Left lung (tissue), 10 donors: ENCODE results near the gene SDK2. TPM values are rescaled to one million over a fixed set of nuclear protein-coding genes. Genes with fewer than 3 reads are reported as not detected.

Experiments
- ATAC-seq: fragments of 200-7000 bp; cut with Tn5 transposase; one replicate; pipeline ENCODE4 v1.9.1; 2020; ENCODE audit warnings: moderate library complexity
- DNase-seq, 4 donors: peaks; one replicate each; pipeline ENCODE4 v3.0.0-alpha.2; 2013 to 2020
- H3K27ac ChIP-seq, 2 donors: fragments of 200-600 bp; sonication (generic) in 1 of 2; one replicate each; pipeline versions ENCODE4 v1.5.0 to v1.8.0; 2020 to 2021
- H3K27me3 ChIP-seq, 2 donors: fragments of 200-600 bp; sonication (generic) in 1 of 2; one replicate each; pipeline versions ENCODE4 v1.5.0 to v1.8.0; 2020 to 2021
- H3K36me3 ChIP-seq, 2 donors: fragments of 200-600 bp; sonication (generic) in 1 of 2; one replicate each; pipeline versions ENCODE4 v1.5.0 to v1.8.0; 2020 to 2021
- H3K4me1 ChIP-seq, 2 donors: fragments of 200-600 bp; one replicate each; pipeline ENCODE4 v1.8.0; 2021
- H3K4me3 ChIP-seq, 2 donors: fragments of 200-600 bp; sonication (generic) in 1 of 2; one replicate each; pipeline versions ENCODE4 v1.5.0 to v1.8.0; 2020 to 2021; ENCODE audit warnings: mild to moderate bottlenecking in 1 of 2
- H3K9me3 ChIP-seq, 2 donors: fragments of 200-600 bp; sonication (generic) in 1 of 2; one replicate each; pipeline versions ENCODE4 v1.5.0 to v1.8.0; 2020 to 2021
- intact Hi-C, 2 donors: fragments of 100-400 bp; cut with DNase I; formaldehyde crosslinking; loops; one replicate each; pipeline versions ENCODE4 v1.11.2 to v1.14.2; 2022
- polyA plus RNA-seq, 6 donors: library from polyadenylated mRNA; unstranded; fragments of 120-200 nt; gene quantifications; one replicate each; pipeline ENCODE4 v1.2.1, GENCODE V29; 2013; ENCODE audit not compliant: insufficient read length in 6 of 6
- total RNA-seq, 2 donors: library from RNA; stranded (reverse); fragmentation: NEBNext Ultra II Directional; extraction: Animal tissue kit (Norgen Biotek cat#: 25700); gene quantifications; one replicate each; pipeline ENCODE4 v1.2.1, GENCODE V29; 2021
- TF ChIP-seq, protein P1 (sequence below), 2 donors: fragments of 200-600 bp; sonication (generic) in 1 of 2; IDR thresholded peaks; one replicate each; pipeline versions ENCODE4 v1.5.0 to v1.8.0; 2021; ENCODE audit warnings: antibody characterized with exemption in 2 of 2
- donor health status: DM: no; HTN: yes; CAD: no.
- donor health status: DM: no; HTN: no; CAD: no.

The SDK2 gene
- total and polyA plus RNA-seq, 8 donors, result 6.0 to 10.9 (median 7.5) TPM

DNA sequence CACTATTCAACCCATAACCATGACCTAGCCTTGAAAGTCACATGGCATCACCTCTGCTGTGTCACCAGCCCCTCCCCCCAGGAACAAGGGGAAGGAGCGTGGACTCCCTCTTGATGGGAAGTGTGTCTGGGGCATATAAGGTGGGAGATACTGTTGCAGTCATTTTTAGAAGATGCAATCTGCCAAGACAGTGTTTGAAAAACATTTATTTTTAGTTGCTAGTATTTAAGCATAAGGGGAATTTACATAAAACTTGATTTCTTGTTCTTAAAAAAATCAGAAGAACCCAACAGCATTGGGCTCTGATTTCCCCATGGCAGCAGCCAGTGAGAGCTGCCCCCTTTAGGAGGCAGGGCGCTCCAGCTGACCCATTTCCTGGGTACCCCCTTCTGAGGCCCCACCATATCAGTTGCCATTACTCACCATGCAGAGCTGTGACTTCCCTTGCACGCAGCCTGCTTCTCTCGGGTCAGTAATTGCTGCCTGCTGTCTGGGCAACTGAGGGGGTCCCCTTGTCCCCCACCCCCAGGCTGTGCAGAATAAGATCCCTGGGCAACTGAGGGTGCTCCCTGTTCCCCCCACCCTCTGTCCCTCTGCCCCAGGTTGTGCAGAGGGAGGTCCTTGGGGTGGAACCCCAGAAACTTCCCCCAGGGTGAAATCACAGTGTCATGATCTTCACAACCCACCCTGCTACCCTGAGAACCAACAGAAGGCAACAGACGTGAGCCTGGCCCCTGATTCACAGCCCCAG, 320.7 kb downstream of the SDK2 start:
- TF ChIP-seq, protein P1, sequence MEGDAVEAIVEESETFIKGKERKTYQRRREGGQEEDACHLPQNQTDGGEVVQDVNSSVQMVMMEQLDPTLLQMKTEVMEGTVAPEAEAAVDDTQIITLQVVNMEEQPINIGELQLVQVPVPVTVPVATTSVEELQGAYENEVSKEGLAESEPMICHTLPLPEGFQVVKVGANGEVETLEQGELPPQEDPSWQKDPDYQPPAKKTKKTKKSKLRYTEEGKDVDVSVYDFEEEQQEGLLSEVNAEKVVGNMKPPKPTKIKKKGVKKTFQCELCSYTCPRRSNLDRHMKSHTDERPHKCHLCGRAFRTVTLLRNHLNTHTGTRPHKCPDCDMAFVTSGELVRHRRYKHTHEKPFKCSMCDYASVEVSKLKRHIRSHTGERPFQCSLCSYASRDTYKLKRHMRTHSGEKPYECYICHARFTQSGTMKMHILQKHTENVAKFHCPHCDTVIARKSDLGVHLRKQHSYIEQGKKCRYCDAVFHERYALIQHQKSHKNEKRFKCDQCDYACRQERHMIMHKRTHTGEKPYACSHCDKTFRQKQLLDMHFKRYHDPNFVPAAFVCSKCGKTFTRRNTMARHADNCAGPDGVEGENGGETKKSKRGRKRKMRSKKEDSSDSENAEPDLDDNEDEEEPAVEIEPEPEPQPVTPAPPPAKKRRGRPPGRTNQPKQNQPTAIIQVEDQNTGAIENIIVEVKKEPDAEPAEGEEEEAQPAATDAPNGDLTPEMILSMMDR (IDR thresholded peaks at IDR 0.05), result no peak
- Histone ChIP-seq H3K36me3 (no peaks in the 10 kb centered on the region), H3K4me1 (no peaks in the 10 kb centered on the region), H3K27me3 (peaks cover 0 to 16% of the 10 kb centered on the region in 2 donors), H3K27ac (no peak overlapping the region), H3K9me3 (no peaks in the 10 kb centered on the region), H3K4me3 (no peak overlapping the region)
- no peak for DNase-seq
- no peak for ATAC-seq
- intact Hi-C loops, result no loop called here

DNA sequence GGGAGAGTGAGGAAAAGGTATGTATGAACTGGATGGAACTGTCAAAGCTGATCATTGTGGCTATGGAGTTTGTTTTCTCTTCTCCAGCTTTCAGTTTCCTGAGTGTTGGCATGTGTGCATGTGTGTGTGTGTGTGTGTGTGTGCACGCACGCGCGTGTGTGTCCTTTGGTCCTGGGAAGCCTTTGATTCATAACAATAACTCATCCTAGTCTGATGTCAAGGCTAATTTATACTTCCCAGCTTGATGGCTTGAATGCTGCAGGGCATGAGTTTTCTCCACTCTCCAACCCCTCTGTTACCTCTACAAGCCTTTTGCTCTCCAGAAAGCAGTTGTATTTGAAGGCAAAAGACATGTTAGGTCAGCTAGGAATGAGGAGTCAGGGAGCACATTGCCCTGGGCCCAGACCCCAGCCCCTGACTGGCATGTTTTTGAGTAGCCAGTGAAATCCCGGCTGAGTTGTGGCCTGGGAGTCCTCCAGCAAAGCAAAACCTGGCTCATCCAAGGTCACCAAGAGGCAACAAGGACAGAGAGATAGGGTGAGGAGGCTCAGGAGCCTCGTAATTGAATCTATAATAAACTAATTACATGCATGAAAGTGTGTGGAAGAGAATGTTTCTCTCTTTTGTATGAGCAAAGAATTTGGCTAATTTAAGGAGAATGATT, 323.5 kb downstream of the SDK2 start:
- no peak for DNase-seq
- intact Hi-C loops, result no loop called here
- H3K9me3 ChIP-seq, result no peaks in the 10 kb centered on the region
- no peak overlapping the region for H3K27ac ChIP-seq
- no peak for ATAC-seq
- no peak overlapping the region for H3K4me3 ChIP-seq
- H3K36me3 ChIP-seq, result no peaks in the 10 kb centered on the region
- H3K27me3 ChIP-seq, result peaks cover 0 to 16% of the 10 kb centered on the region in 2 donors
- H3K4me1 ChIP-seq, result no peaks in the 10 kb centered on the region
- TF ChIP-seq, protein P1 (IDR thresholded peaks at IDR 0.05), result no peak

DNA sequence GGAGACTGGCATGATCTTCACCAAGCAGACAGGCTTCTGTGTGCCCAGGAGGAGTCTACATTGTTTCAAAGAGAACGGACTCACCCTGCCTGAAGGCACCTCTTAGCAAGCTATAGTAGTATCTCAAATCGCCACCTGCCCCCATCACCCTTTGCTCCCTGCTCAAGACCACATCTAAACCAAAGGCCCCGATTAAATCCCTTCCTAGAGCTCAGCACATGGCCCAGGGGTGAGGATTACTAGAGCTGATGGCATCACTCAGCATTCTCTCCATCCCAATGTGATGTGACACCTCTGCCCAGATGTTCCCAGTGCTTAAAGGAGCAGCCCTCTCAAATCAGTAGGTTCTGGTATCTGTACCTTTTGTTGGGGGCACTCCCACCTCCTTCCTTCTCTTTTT, 324.5 kb downstream of the SDK2 start:
- peaks cover 0 to 10% of the 10 kb centered on the region in 2 donors for H3K27me3 ChIP-seq
- no peaks in the 10 kb centered on the region for H3K4me1 ChIP-seq
- intact Hi-C loops, result no loop called here
- no peak for DNase-seq
- TF ChIP-seq, protein P1 (IDR thresholded peaks at IDR 0.05), result no peak
- ATAC-seq, result no peak
- H3K36me3 ChIP-seq, result no peaks in the 10 kb centered on the region
- H3K27ac ChIP-seq, result no peak overlapping the region
- no peak overlapping the region for H3K4me3 ChIP-seq
- H3K9me3 ChIP-seq, result no peaks in the 10 kb centered on the region

DNA sequence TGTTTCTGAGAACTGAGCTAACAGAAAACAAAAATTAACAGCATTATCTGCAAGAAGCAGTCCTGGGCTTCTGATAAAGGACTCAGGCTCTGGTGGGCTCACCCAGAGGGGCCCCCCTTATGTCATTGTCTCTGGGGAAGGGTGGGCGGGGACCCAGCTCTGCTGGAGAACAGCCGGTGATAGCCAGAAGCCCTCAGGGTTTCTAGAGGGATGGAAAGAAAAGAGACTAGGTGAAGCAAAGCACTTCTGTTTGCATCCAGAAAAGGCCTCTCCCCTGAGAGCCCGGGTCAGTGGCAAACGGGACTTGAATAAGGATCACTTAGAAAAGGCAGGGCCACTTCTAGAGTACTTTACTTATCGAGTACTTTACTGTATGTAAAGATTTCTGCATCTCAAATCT, 325.4 kb downstream of the SDK2 start:
- no peaks in the 10 kb centered on the region for H3K9me3 ChIP-seq
- no peaks in the 10 kb centered on the region for H3K4me1 ChIP-seq
- no peak overlapping the region for H3K27ac ChIP-seq
- H3K36me3 ChIP-seq, result no peaks in the 10 kb centered on the region
- DNase-seq (no peak), ATAC-seq (peak; percentile 80)
- TF ChIP-seq, protein P1 (IDR thresholded peaks at IDR 0.05), result no peak
- intact Hi-C loops, result no loop called here
- H3K27me3 ChIP-seq, result peaks cover 0 to under 1% of the 10 kb centered on the region in 2 donors
- H3K4me3 ChIP-seq, result no peak overlapping the region

DNA sequence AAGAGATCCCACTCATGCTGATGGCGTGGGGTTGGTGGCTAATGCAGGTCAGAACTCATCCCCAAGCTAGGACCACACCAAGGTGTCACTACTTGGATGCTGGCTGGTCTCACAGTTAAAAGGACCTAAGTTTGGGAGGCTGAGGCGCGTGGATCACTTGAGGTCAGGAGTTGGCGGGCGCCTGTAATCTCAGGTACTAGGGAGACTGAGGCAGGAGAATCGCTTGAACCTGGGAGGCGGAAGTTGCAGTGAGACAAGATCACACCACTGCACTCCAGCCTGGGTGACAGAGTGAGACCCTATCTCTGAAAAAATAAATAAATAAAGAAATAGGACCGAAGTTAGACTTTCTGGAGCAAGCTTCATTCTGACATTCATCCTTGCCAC, 325.8 kb downstream of the SDK2 start:
- intact Hi-C loops, result no loop called here
- TF ChIP-seq, protein P1 (IDR thresholded peaks at IDR 0.05), result no peak
- H3K27ac ChIP-seq, result no peak overlapping the region

More for the DNA sequence above, 325.8 kb downstream of the SDK2 start:
- Histone ChIP-seq H3K36me3 (no peaks in the 10 kb centered on the region), H3K9me3 (no peaks in the 10 kb centered on the region), H3K4me1 (no peaks in the 10 kb centered on the region), H3K4me3 (no peak overlapping the region), H3K27me3 (no peaks in the 10 kb centered on the region)
- ATAC-seq (no peak), DNase-seq (no peak)
